Breast epithelium (tissue), 4 donors: ENCODE measurements around the gene TMEM108. TPM values are rescaled to one million over a fixed set of nuclear protein-coding genes. Genes with fewer than 3 reads are reported as not detected.

Source experiments
- DNase-seq, 2 donors: peaks; one replicate each; pipeline ENCODE4 v3.0.0-alpha.2; 2019; ENCODE audit warnings: low spot score in 2 of 2
- H3K27ac ChIP-seq, 2 donors: fragments of 200-600 bp; sonication (generic) in 1 of 2; one replicate each; pipeline ENCODE4 v1.5.1; 2016 to 2019; ENCODE audit warnings: mild to moderate bottlenecking in 1 of 2
- H3K27me3 ChIP-seq, 2 donors: fragments of 200-600 bp; sonication (generic) in 1 of 2; one replicate each; pipeline versions ENCODE4 v1.5.1 to v1.6.0; 2017 to 2019; ENCODE audit warnings: control low read depth in 1 of 2, mild to moderate bottlenecking in 1 of 2
- H3K36me3 ChIP-seq: fragments of 200-600 bp; one replicate; pipeline ENCODE4 v1.5.1; 2019
- H3K4me1 ChIP-seq, 2 donors: fragments of 200-600 bp; sonication (generic); one replicate each; pipeline ENCODE4 v1.5.1; 2016 to 2019; ENCODE audit warnings: control low read depth in 1 of 2
- H3K4me3 ChIP-seq, 3 donors: fragments of 200-600 bp; sonication (generic); 1 replicate in 2 of 3; 2 replicates in 1 of 3; pipeline ENCODE4 v1.5.1; 2016 to 2019; ENCODE audit warnings: mild to moderate bottlenecking in 3 of 3, moderate library complexity in 2 of 3
- H3K9me3 ChIP-seq, 2 donors: fragments of 200-600 bp; sonication (generic) in 1 of 2; one replicate each; pipeline ENCODE4 v1.5.1; 2016 to 2019; ENCODE audit warnings: control low read depth in 1 of 2
- CTCF ChIP-seq, 3 donors: fragments of 450-650 bp; IDR thresholded peaks; one replicate each; pipeline ENCODE4 v1.5.1; 2016 to 2017; ENCODE audit warnings: antibody characterized with exemption in 3 of 3, mild to moderate bottlenecking in 3 of 3, moderate library complexity in 3 of 3
- POLR2A ChIP-seq: fragments of 450-650 bp; IDR thresholded peaks from one replicate; pipeline ENCODE4 v1.6.1; 2016; ENCODE audit warnings: antibody characterized with exemption, mild to moderate bottlenecking, moderate library complexity
- POLR2AphosphoS5 ChIP-seq, 3 donors: sonication (generic); formaldehyde crosslinking; IDR thresholded peaks; one replicate each; pipeline ENCODE4 v1.6.1; 2017; ENCODE audit warnings: antibody characterized with exemption in 3 of 3
- intact Hi-C: fragments of 100-400 bp; cut with DNase I; formaldehyde crosslinking; loops from one replicate; pipeline ENCODE4 v1.15.1; 2023; ENCODE audit warnings: low total_unique reads
- total RNA-seq, 3 donors: library from RNA; depleted of rRNA; stranded (reverse); fragments of >200 nt; gene quantifications; one replicate each; pipeline ENCODE4 v1.1.0, GENCODE V29; 2016

The TMEM108 gene
- total RNA-seq, 3 donors from 2014 or later, result 0.44 to 0.98 (median 0.48) TPM

- Histone ChIP-seq H3K27ac (no peak overlapping the region), H3K4me3 (no peak overlapping the region), H3K27me3 (no peaks in the 10 kb centered on the region), H3K9me3 (no peaks in the 10 kb centered on the region), H3K4me1 (no peaks in the 10 kb centered on the region), H3K36me3 (no peaks in the 10 kb centered on the region)
- TF ChIP-seq POLR2AphosphoS5 (IDR thresholded peaks at IDR 0.05), result no peak
- TF ChIP-seq CTCF (IDR thresholded peaks at IDR 0.05), result no peak
- TF ChIP-seq POLR2A, result no peak
- intact Hi-C loops, result no loop called here
- no peak for DNase-seq
Measured at GRCh38 chr3:133065193-133065961, 27.2 kb downstream of the TMEM108 start.

DNA sequence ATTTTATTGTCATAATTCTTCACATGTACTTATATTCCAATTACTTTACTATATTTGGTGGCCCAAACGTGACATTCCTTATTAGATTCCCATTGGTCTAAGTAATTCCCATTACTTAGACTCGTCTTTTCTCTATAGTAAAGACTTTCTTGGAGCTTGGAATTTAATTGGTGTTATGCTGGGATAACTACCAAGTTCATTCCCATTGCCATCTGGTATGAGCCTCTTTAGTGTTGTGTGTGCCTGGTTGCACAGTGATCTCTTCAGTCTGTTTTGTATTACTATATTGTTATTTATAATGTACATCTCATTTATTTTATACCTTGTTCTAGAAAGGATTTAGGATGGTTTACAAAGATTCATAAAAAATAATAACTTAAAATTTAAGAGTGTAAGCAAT lies 27.8 kb downstream of the TMEM108 start:
- H3K9me3 ChIP-seq, result no peaks in the 10 kb centered on the region
- no peaks in the 10 kb centered on the region for H3K36me3 ChIP-seq
- no peak overlapping the region for H3K27ac ChIP-seq
- no peak overlapping the region for H3K4me3 ChIP-seq
- intact Hi-C loops, result no loop called here
- no peaks in the 10 kb centered on the region for H3K27me3 ChIP-seq
- TF ChIP-seq POLR2A (no peak), CTCF (IDR thresholded peaks at IDR 0.05) (no peak), POLR2AphosphoS5 (IDR thresholded peaks at IDR 0.05) (no peak)
- no peaks in the 10 kb centered on the region for H3K4me1 ChIP-seq
- DNase-seq, result no peak

GRCh38 chr3:133069556-133070286 lies 31.5 kb downstream of the TMEM108 start:
- H3K27ac ChIP-seq, result no peak overlapping the region
- no peaks in the 10 kb centered on the region for H3K27me3 ChIP-seq
- DNase-seq, result no peak
- H3K4me3 ChIP-seq, result no peak overlapping the region
- TF ChIP-seq POLR2A, result no peak
- no peak for TF ChIP-seq CTCF (IDR thresholded peaks at IDR 0.05)
- no peak for TF ChIP-seq POLR2AphosphoS5 (IDR thresholded peaks at IDR 0.05)
- H3K4me1 ChIP-seq, result no peaks in the 10 kb centered on the region
- no peaks in the 10 kb centered on the region for H3K9me3 ChIP-seq
- no peaks in the 10 kb centered on the region for H3K36me3 ChIP-seq
- intact Hi-C loops, result no loop called here

GRCh38 chr3:133074977-133075376 lies 36.8 kb downstream of the TMEM108 start:
- intact Hi-C loops, result no loop called here
- Histone ChIP-seq H3K4me1 (no peaks in the 10 kb centered on the region), H3K27me3 (no peaks in the 10 kb centered on the region), H3K9me3 (no peaks in the 10 kb centered on the region), H3K27ac (no peak overlapping the region), H3K4me3 (no peak overlapping the region), H3K36me3 (no peaks in the 10 kb centered on the region)
- no peak for DNase-seq
- TF ChIP-seq POLR2AphosphoS5 (IDR thresholded peaks at IDR 0.05) (no peak), CTCF (IDR thresholded peaks at IDR 0.05) (no peak), POLR2A (no peak)

DNA sequence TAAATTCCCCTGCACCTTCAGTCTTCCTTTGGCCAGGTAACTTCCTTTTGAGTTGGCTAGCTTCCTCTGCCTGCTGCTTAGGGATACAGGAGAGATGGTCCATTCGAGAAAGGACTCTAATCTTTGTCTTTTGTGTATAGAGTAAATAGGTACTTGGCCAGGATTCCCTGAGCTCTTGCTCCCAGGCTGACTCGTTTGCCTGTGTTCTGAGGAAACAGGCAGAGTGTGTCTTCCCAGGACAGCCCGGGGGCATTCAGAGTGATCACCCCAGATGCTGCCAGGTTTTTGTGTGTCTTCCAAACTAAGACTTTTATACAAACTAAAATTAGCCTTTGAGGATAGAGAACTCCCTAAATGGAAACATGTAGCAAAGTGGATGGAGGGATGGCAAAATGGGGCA lies 39.5 kb downstream of the TMEM108 start:
- H3K36me3 ChIP-seq, result no peaks in the 10 kb centered on the region
- no peaks in the 10 kb centered on the region for H3K27me3 ChIP-seq
- peak; percentile 35 to 60 for DNase-seq
- intact Hi-C loops, result no loop called here
- H3K4me3 ChIP-seq, result no peak overlapping the region
- H3K4me1 ChIP-seq, result no peaks in the 10 kb centered on the region
- TF ChIP-seq CTCF (IDR thresholded peaks at IDR 0.05), result no peak
- no peak for TF ChIP-seq POLR2A
- TF ChIP-seq POLR2AphosphoS5 (IDR thresholded peaks at IDR 0.05), result no peak
- no peaks in the 10 kb centered on the region for H3K9me3 ChIP-seq
- peak overlapping the region; percentile 47 to 52 for H3K27ac ChIP-seq
